Stomach (tissue), 9 donors: ENCODE measurements around the gene HERPUD1. TPM values are rescaled to one million over a fixed set of nuclear protein-coding genes. Genes with fewer than 3 reads are reported as not detected.

Experiments
- DNase-seq, 2 donors: peaks; one replicate each; pipeline versions ENCODE4 v3.0.0 to v3.0.0-alpha.2; 2013 to 2019
- H3K27ac ChIP-seq, 5 donors: fragments of 200-600 bp in 4 of 5; sonication (generic) in 4 of 5; one replicate each; pipeline ENCODE4 v1.5.1; 2013 to 2019; ENCODE audit warnings: mild to moderate bottlenecking in 1 of 5, moderate library complexity in 1 of 5
- H3K27me3 ChIP-seq, 3 donors: fragments of 200-600 bp; sonication (generic); one replicate each; pipeline ENCODE4 v1.5.1; 2017 to 2019; ENCODE audit warnings: mixed run types in 1 of 3
- H3K36me3 ChIP-seq, 4 donors: fragments of 200-600 bp; sonication (generic); 1 replicate in 3 of 4; 2 replicates in 1 of 4; pipeline ENCODE4 v1.5.1; 2016 to 2019
- H3K4me1 ChIP-seq, 4 donors: fragments of 200-600 bp; sonication (generic); one replicate each; pipeline ENCODE4 v1.5.1; 2016 to 2019
- H3K4me3 ChIP-seq, 4 donors: fragments of 200-600 bp; sonication (generic) in 3 of 4; one replicate each; pipeline ENCODE4 v1.5.1; 2016 to 2019; ENCODE audit warnings: mild to moderate bottlenecking in 1 of 4
- H3K9me3 ChIP-seq, 4 donors: fragments of 200-600 bp; sonication (generic); one replicate each; pipeline ENCODE4 v1.5.1; 2016 to 2019
- CTCF ChIP-seq, 7 experiments: fragments of 450-650 bp in 4 of 7; fragments of 200-600 bp in 3 of 7; sonication (generic) in 3 of 7; IDR thresholded peaks; one replicate each; pipeline ENCODE4 v1.5.1; 2016 to 2019; ENCODE audit warnings: antibody characterized with exemption in 7 of 7, control low read depth in 2 of 7, mild to moderate bottlenecking in 1 of 7
- EP300 ChIP-seq: sonication (generic); formaldehyde crosslinking; IDR thresholded peaks from one replicate; pipeline ENCODE4 v1.6.1; 2017; ENCODE audit warnings: antibody characterized with exemption
- POLR2A ChIP-seq, 4 donors: fragments of 450-650 bp; IDR thresholded peaks; one replicate each; pipeline ENCODE4 v1.6.1; 2016; ENCODE audit warnings: antibody characterized with exemption in 4 of 4, control low read depth in 2 of 4, mild to moderate bottlenecking in 1 of 4, moderate library complexity in 1 of 4
- POLR2AphosphoS5 ChIP-seq, 3 donors: sonication (generic); formaldehyde crosslinking; IDR thresholded peaks; one replicate each; pipeline ENCODE4 v1.6.1; 2016; ENCODE audit warnings: antibody characterized with exemption in 3 of 3
- WGBS, 5 donors: extraction: QIAGEN DNeasy Blood & Tissue Kit in 3 of 5; methylation state at CpG; one replicate each; pipeline versions ENCODE4 v1.1.5 to v1.1.7; 2013 to 2018; 5-methylcytosine and 5-hydroxymethylcytosine counted together
- intact Hi-C: fragments of 100-400 bp; cut with DNase I; formaldehyde crosslinking; loops from one replicate; pipeline ENCODE4 v1.15.1; 2023; ENCODE audit warnings: low total_unique reads
- polyA plus RNA-seq, 3 donors: library from polyadenylated mRNA; stranded (reverse); fragments of 200-250 nt; gene quantifications; one replicate each; pipeline ENCODE4 v1.2.3, GENCODE V29; 2013
- total RNA-seq, 5 donors: library from RNA; depleted of rRNA; stranded (reverse); fragments of >200 nt; gene quantifications; one replicate each; pipeline versions ENCODE4 v1.1.0 to v1.2.3, GENCODE V29; 2014 to 2016
- donor health status: healthy with polysubstance abuse.
- donor health status: Bipolar disorder and iron deficiency.
- donor health status: healthy.

HERPUD1 gene
- total and polyA plus RNA-seq, 8 donors, result 2.6 to 329 (median 74.7) TPM

- H3K4me3 ChIP-seq, result no peak overlapping the region
- H3K27ac ChIP-seq, result no peak overlapping the region
- no peaks in the 10 kb centered on the region for H3K9me3 ChIP-seq
- TF ChIP-seq POLR2AphosphoS5 (IDR thresholded peaks at IDR 0.05), result no peak
- no peak for TF ChIP-seq POLR2A (IDR thresholded peaks at IDR 0.05)
- TF ChIP-seq CTCF (IDR thresholded peaks at IDR 0.05), result no peak
- no peak for TF ChIP-seq EP300
- DNase-seq, result no peak
- intact Hi-C loops, result no loop called here
- no peaks in the 10 kb centered on the region for H3K36me3 ChIP-seq
- H3K27me3 ChIP-seq, result no peaks in the 10 kb centered on the region
- WGBS, 5 donors, result 73 to 92% (median 79%) methylated on average over 9 of the region's 9 CpGs
- H3K4me1 ChIP-seq, result no peaks in the 10 kb centered on the region
Observed at GRCh38 chr16:56885446-56886162, 46.3 kb upstream of the HERPUD1 start.

GRCh38 chr16:56886296-56886695, 45.6 kb upstream of the HERPUD1 start:
- TF ChIP-seq EP300, result no peak
- TF ChIP-seq POLR2AphosphoS5 (IDR thresholded peaks at IDR 0.05), result no peak
- TF ChIP-seq CTCF (IDR thresholded peaks at IDR 0.05), result no peak
- TF ChIP-seq POLR2A (IDR thresholded peaks at IDR 0.05), result no peak
- no peak overlapping the region for H3K4me3 ChIP-seq
- no peaks in the 10 kb centered on the region for H3K9me3 ChIP-seq
- no peak overlapping the region for H3K27ac ChIP-seq
- no peaks in the 10 kb centered on the region for H3K27me3 ChIP-seq
- no peaks in the 10 kb centered on the region for H3K36me3 ChIP-seq
- 93 to 95% (median 93%) methylated on average over 12 of the region's 12 CpGs for WGBS, 5 donors
- intact Hi-C loops, result no loop called here
- H3K4me1 ChIP-seq, result no peaks in the 10 kb centered on the region
- no peak for DNase-seq

DNA sequence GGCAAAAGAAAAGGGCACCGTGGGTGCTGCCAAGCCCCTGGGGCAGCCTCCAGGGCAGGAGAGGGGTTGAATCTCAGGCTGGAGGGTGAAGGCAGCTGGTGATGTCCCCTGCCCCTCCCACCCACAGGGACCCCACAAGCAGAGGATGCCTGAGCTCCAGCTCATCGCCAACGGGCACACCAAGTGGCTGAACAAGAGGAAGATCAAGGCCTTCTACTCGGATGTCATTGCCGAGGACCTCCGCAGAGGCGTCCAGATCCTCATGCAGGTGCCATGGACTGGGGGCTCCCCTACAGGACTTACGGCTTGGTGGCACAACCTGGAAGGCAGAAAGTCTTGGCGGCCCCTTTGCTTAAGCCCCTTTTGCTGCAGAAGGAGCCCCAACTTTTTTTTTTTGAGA, 45.1 kb upstream of the HERPUD1 start:
- no peak overlapping the region for H3K4me3 ChIP-seq
- no peak overlapping the region for H3K27ac ChIP-seq
- no peaks in the 10 kb centered on the region for H3K4me1 ChIP-seq
- TF ChIP-seq CTCF (IDR thresholded peaks at IDR 0.05), result no peak
- TF ChIP-seq EP300, result no peak
- no peak for TF ChIP-seq POLR2A (IDR thresholded peaks at IDR 0.05)
- TF ChIP-seq POLR2AphosphoS5 (IDR thresholded peaks at IDR 0.05), result no peak
- H3K27me3 ChIP-seq, result no peaks in the 10 kb centered on the region
- H3K36me3 ChIP-seq, result no peaks in the 10 kb centered on the region
- 83 to 89% (median 87%) methylated on average over 8 to 9 of the region's 9 CpGs for WGBS, 5 donors
- no peak for DNase-seq
- H3K9me3 ChIP-seq, result no peaks in the 10 kb centered on the region
- intact Hi-C loops, result no loop called here

DNA sequence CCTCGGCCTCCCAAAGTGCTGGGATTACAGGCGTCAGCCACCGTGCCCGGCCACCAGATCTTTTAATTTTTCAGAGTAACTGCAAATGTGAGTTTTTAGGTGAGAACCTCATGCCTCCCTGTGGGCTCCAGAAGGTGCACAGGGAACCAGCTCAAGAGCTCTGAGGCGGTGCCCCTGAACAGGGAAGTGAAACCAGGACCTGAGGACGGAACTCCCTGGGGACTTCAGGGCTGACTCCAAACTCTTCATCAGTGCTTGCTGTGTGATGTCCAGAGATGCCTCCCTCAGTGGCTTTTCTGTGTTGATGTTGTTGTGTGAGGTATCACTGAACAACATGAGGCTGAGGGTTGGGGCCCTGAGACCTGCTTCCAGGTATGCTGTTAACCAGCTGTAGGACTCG, 43.1 kb upstream of the HERPUD1 start:
- no peak overlapping the region for H3K4me3 ChIP-seq
- intact Hi-C loops, result no loop called here
- no peak overlapping the region for H3K27ac ChIP-seq
- no peaks in the 10 kb centered on the region for H3K36me3 ChIP-seq
- DNase-seq, result no peak
- H3K4me1 ChIP-seq, result no peaks in the 10 kb centered on the region
- WGBS, 5 donors, result 89 to 96% (median 93%) methylated on average over 7 of the region's 7 CpGs
- H3K9me3 ChIP-seq, result no peaks in the 10 kb centered on the region
- TF ChIP-seq EP300, result no peak
- no peak for TF ChIP-seq POLR2A (IDR thresholded peaks at IDR 0.05)
- TF ChIP-seq POLR2AphosphoS5 (IDR thresholded peaks at IDR 0.05), result no peak
- TF ChIP-seq CTCF (IDR thresholded peaks at IDR 0.05), result no peak
- no peaks in the 10 kb centered on the region for H3K27me3 ChIP-seq
